Raji (cell line): ENCODE results near the gene WIZ.

ENCODE experiments used
- POLR2A ChIP-seq: IDR thresholded peaks from 2 replicates; pipeline ENCODE4 v1.6.1; 2011; ENCODE audit warnings: low read depth, low read length, control low read depth; ENCODE audit not compliant: insufficient read depth

The WIZ gene

GRCh38 chr19:15419413-15420025 lies 30.2 kb downstream of the WIZ start:
- no peak for TF ChIP-seq POLR2A

GRCh38 chr19:15418579-15419412 lies 31.0 kb downstream of the WIZ start, which contains the start of gene AKAP8L:
Gene AKAP8L, minus strand, starts transcription at chr19:15418988. Its CDS starts 65 bp downstream, at chr19:15418923.
- peak; percentile 95 for TF ChIP-seq POLR2A

GRCh38 chr19:15418231-15418578 lies 31.6 kb downstream of the WIZ start:
- TF ChIP-seq POLR2A = no peak

- no peak for TF ChIP-seq POLR2A
These were observed 32.1 kb downstream of the WIZ start for GRCh38 chr19:15417699-15418098.

GRCh38 chr19:15412832-15413231 lies 36.9 kb downstream of the WIZ start:
- TF ChIP-seq POLR2A = no peak

- TF ChIP-seq POLR2A = no peak
These were observed 45.0 kb downstream of the WIZ start for GRCh38 chr19:15404780-15405211.

GRCh38 chr19:15404097-15404779 lies 45.5 kb downstream of the WIZ start:
- no peak for TF ChIP-seq POLR2A

GRCh38 chr19:15403151-15403531 lies 46.6 kb downstream of the WIZ start:
- TF ChIP-seq POLR2A = no peak

GRCh38 chr19:15402411-15403150 lies 47.2 kb downstream of the WIZ start:
- no peak for TF ChIP-seq POLR2A

GRCh38 chr19:15401397-15401710 lies 48.4 kb downstream of the WIZ start:
- no peak for TF ChIP-seq POLR2A

- no peak for TF ChIP-seq POLR2A
These were observed 49.0 kb downstream of the WIZ start for GRCh38 chr19:15400521-15401396.

- TF ChIP-seq POLR2A = no peak
These were observed 50.1 kb downstream of the WIZ start for GRCh38 chr19:15399635-15400034.

GRCh38 chr19:15399234-15399515 lies 50.6 kb downstream of the WIZ start:
- no peak for TF ChIP-seq POLR2A

GRCh38 chr19:15398501-15399233 lies 51.1 kb downstream of the WIZ start:
- TF ChIP-seq POLR2A = no peak
